Vagina (tissue), 2 donors: Measurements from ENCODE around the gene GINS1.

ENCODE experiments used
- POLR2A ChIP-seq, 2 donors: fragments of 450-650 bp; IDR thresholded peaks; one replicate each; pipeline ENCODE4 v1.6.1; 2017; ENCODE audit warnings: antibody characterized with exemption in 2 of 2, mild to moderate bottlenecking in 2 of 2, moderate library complexity in 2 of 2
- POLR2AphosphoS5 ChIP-seq, 2 donors: sonication (generic); formaldehyde crosslinking; IDR thresholded peaks; one replicate each; pipeline ENCODE4 v1.9.0; 2017; ENCODE audit warnings: antibody characterized with exemption in 2 of 2, mild to moderate bottlenecking in 2 of 2, low read depth in 1 of 2; ENCODE audit not compliant: insufficient read depth in 1 of 2
- TF ChIP-seq, protein P1 (sequence below), 3 experiments: fragments of 450-650 bp in 2 of 3; fragments of 200-600 bp in 1 of 3; sonication (generic) in 1 of 3; IDR thresholded peaks; one replicate each; pipeline ENCODE4 v1.5.1; 2017 to 2019; ENCODE audit warnings: antibody characterized with exemption in 3 of 3, mild to moderate bottlenecking in 2 of 3, moderate library complexity in 2 of 3

DNA sequence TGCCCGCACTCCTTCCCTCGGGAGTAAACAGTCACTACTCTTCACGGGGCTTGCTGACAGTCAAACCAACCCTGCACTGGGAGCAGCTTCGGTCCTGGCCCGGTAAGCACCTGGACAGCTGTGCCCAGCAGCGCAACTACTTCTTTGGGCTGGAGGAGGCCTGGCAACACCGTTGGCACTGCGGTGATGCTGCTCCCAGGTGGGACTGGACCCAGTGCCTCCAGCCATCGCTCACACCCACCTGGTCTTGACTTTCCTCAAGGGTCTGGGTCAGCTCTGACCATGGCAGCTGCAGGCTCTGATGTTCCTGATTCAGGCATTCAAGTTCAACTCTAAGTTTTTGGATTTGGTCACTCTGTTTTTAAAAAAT, 53.8 kb downstream of the GINS1 start:
- no peak for TF ChIP-seq POLR2A (IDR thresholded peaks at IDR 0.05)
- TF ChIP-seq, protein P1, sequence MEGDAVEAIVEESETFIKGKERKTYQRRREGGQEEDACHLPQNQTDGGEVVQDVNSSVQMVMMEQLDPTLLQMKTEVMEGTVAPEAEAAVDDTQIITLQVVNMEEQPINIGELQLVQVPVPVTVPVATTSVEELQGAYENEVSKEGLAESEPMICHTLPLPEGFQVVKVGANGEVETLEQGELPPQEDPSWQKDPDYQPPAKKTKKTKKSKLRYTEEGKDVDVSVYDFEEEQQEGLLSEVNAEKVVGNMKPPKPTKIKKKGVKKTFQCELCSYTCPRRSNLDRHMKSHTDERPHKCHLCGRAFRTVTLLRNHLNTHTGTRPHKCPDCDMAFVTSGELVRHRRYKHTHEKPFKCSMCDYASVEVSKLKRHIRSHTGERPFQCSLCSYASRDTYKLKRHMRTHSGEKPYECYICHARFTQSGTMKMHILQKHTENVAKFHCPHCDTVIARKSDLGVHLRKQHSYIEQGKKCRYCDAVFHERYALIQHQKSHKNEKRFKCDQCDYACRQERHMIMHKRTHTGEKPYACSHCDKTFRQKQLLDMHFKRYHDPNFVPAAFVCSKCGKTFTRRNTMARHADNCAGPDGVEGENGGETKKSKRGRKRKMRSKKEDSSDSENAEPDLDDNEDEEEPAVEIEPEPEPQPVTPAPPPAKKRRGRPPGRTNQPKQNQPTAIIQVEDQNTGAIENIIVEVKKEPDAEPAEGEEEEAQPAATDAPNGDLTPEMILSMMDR (IDR thresholded peaks at IDR 0.05), result no peak
- TF ChIP-seq POLR2AphosphoS5 (IDR thresholded peaks at IDR 0.05; ENCODE audit: insufficient read depth in 1 of 2, low read depth in 1 of 2), result no peak
